OCI-LY3 (cell line): ENCODE measurements around the gene NABP2.

Experiments used
- EZH2phosphoT487 ChIP-seq: fragments of 200-600 bp; shearing (Covaris generic); IDR thresholded peaks from 2 replicates; pipeline ENCODE4 v1.6.1; 2018; ENCODE audit warnings: antibody characterized with exemption, mixed run types, low read depth
- TF ChIP-seq, protein P1 (sequence below): fragments of 200-600, 300-600 bp; sonication (generic); IDR thresholded peaks from 2 replicates; pipeline ENCODE4 v1.5.1; 2014; ENCODE audit warnings: antibody characterized with exemption, low read length, low read depth

DNA sequence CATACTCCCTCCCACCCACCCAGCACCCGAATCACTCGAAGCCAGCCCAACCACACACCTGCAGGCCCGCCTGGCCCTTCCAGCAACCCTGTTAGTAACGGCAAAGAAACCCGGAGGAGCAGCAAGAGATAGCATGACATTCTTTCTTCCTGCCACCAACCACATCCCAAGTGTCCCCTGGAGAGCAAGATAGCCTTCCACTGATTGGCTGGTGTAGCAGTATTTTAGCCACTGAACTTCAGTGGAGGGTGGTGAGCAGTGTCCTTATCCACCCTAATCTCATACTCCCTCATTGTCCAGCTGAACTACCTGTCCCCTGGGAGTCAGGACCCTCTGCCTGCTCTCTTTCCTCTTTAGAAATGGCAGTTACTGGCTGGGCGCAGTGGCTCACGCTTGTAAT, 4.9 kb downstream of the NABP2 start:
- TF ChIP-seq, protein P1, sequence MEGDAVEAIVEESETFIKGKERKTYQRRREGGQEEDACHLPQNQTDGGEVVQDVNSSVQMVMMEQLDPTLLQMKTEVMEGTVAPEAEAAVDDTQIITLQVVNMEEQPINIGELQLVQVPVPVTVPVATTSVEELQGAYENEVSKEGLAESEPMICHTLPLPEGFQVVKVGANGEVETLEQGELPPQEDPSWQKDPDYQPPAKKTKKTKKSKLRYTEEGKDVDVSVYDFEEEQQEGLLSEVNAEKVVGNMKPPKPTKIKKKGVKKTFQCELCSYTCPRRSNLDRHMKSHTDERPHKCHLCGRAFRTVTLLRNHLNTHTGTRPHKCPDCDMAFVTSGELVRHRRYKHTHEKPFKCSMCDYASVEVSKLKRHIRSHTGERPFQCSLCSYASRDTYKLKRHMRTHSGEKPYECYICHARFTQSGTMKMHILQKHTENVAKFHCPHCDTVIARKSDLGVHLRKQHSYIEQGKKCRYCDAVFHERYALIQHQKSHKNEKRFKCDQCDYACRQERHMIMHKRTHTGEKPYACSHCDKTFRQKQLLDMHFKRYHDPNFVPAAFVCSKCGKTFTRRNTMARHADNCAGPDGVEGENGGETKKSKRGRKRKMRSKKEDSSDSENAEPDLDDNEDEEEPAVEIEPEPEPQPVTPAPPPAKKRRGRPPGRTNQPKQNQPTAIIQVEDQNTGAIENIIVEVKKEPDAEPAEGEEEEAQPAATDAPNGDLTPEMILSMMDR, result no peak
- no peak for TF ChIP-seq EZH2phosphoT487
